ENCODE measurements around the gene FBXW10B. TPM values are rescaled to one million over a fixed set of nuclear protein-coding genes. Genes with fewer than 3 reads are reported as not detected.

FBXW10B gene
- total and polyA plus RNA-seq, 2 experiments from 2014 or later = 0.15 TPM; not detected in 1

DNA sequence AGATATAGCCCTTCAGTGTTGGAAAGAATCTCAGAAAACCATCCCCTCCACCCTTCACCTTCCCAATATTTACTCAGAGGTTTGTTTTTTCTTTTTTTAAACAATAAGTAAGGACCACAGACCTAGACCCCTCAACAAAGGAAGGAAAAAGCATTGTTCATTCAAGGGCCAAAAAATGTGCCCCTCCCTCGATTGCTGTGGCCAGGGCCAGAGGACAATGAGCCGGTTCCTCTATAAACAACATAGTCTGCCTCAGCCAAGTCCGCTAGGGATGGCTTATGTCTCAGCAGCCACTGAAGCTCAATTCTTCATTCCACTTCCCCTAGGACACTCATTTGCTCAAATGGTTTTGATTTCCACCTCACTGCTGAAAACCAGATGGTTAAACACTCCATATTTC, 40.6 kb upstream of the FBXW10B start:
- no peak overlapping the region for H3K9ac ChIP-seq
- H3K27ac ChIP-seq = no peak overlapping the region
- 62 to 64% methylated on average over 3 of the region's 3 CpGs for WGBS, 2 experiments (ENCODE audit: low coverage in 1 of 2, low lambda C conversion rate in 2 of 2, missing lambda C conversion rate in 2 of 2)

DNA sequence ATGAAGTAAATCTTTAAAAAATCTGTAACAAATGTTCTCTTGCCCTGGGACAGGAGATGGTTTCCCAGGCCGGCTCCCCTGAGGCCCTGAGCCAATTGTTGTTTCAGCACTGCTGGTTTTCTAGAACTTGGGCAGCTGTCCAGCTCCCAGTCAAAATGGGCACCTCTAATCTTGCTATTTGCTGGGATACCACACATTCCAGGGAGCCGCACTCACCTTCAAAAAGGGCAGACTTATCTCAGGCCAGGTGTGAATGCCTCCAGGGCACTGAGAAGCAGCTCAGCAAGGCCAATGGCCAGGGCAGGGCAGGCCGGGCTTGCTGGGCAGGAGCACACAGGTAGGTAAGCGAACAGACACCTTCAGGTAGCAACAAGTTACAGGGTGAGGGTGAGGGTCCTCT, 40.2 kb upstream of the FBXW10B start:
- WGBS, 2 experiments (ENCODE audit: low coverage in 1 of 2, low lambda C conversion rate in 2 of 2, missing lambda C conversion rate in 2 of 2) = 85 to 90% methylated on average over 4 of the region's 4 CpGs
- Histone ChIP-seq H3K36me3 (ENCODE audit: low read depth) (no peaks in the 10 kb centered on the region), H3K4me2 (ENCODE audit: unreplicated experiment) (no peak overlapping the region), H3K9ac (no peak overlapping the region), H3K27ac (no peak overlapping the region), H4K20me1 (ENCODE audit: insufficient read depth) (no peaks in the 10 kb centered on the region), H3K4me1 (ENCODE audit: insufficient read depth) (0 out of 2 replicates have a peak, but pooled peaks cover 5% of the 10 kb centered on the region), H3K4me3 (no peak overlapping the region), H2AFZ (no peak overlapping the region), H3K79me2 (ENCODE audit: insufficient read depth) (no peaks in the 10 kb centered on the region), H3F3A (ENCODE audit: insufficient read depth) (no peaks in the 10 kb centered on the region), H3K27me3 (replicated peaks; ENCODE audit: insufficient read depth) (no peaks in the 10 kb centered on the region), H3K9me3 (ENCODE audit: low read depth) (no peaks in the 10 kb centered on the region), H3K9me2 (ENCODE audit: insufficient read depth) (no peaks in the 10 kb centered on the region)
- in situ Hi-C loops (cut with MboI) = no loop called here
- DNase-seq = no peak
- no peak for TF ChIP-seq EZH2 (IDR thresholded peaks at IDR 0.05; ENCODE audit: insufficient read depth, poor library complexity, severe bottlenecking)
- no peak for TF ChIP-seq EZH2phosphoT487 (IDR thresholded peaks at IDR 0.05; ENCODE audit: insufficient read depth, low read depth)

More for the DNA sequence above, 40.6 kb upstream of the FBXW10B start:
- Histone ChIP-seq H3K79me2 (ENCODE audit: insufficient read depth) (no peaks in the 10 kb centered on the region), H3K27me3 (replicated peaks; ENCODE audit: insufficient read depth) (no peaks in the 10 kb centered on the region), H3K4me2 (ENCODE audit: unreplicated experiment) (no peak overlapping the region), H3K4me3 (no peak overlapping the region), H3K9me3 (ENCODE audit: low read depth) (no peaks in the 10 kb centered on the region), H4K20me1 (ENCODE audit: insufficient read depth) (no peaks in the 10 kb centered on the region), H3K9me2 (ENCODE audit: insufficient read depth) (no peaks in the 10 kb centered on the region), H3K36me3 (ENCODE audit: low read depth) (no peaks in the 10 kb centered on the region), H3K4me1 (ENCODE audit: insufficient read depth) (0 out of 2 replicates have a peak, but pooled peaks cover 4% of the 10 kb centered on the region), H2AFZ (no peak overlapping the region), H3F3A (ENCODE audit: insufficient read depth) (no peaks in the 10 kb centered on the region)
- in situ Hi-C loops (cut with MboI) = no loop called here
- DNase-seq = no peak
- TF ChIP-seq EZH2phosphoT487 (IDR thresholded peaks at IDR 0.05; ENCODE audit: insufficient read depth, low read depth) (no peak), EZH2 (IDR thresholded peaks at IDR 0.05; ENCODE audit: insufficient read depth, poor library complexity, severe bottlenecking) (no peak)

DNA sequence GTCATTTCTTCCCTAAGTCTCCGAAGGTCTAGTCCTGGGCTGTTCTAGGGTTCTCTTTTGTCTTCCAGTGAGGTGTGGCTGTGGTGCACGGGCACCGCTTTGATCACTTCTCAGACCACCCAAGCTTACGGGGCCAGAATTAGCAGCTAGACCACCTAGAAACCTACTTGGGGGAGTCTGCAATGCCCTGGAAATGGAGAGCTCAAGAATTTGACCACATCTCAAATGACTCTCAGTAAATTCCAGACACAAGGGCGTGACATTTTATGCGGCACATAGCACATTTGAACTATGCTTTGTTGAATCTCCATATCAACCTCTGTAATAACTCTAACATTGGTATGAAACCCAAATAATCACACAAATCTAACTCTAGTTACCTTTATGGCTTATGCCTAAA, 39.7 kb upstream of the FBXW10B start:
- in situ Hi-C loops (cut with MboI) = no loop called here
- 0 out of 2 replicates have a peak, but pooled peaks cover 5% of the 10 kb centered on the region for H3K4me1 ChIP-seq (ENCODE audit: insufficient read depth)
- no peaks in the 10 kb centered on the region for H3K9me2 ChIP-seq (ENCODE audit: insufficient read depth)
- no peaks in the 10 kb centered on the region for H3K9me3 ChIP-seq (ENCODE audit: low read depth)
- TF ChIP-seq EZH2phosphoT487 (IDR thresholded peaks at IDR 0.05; ENCODE audit: insufficient read depth, low read depth) (no peak), EZH2 (IDR thresholded peaks at IDR 0.05; ENCODE audit: insufficient read depth, poor library complexity, severe bottlenecking) (no peak)
- H3K36me3 ChIP-seq (ENCODE audit: low read depth) = no peaks in the 10 kb centered on the region
- H4K20me1 ChIP-seq (ENCODE audit: insufficient read depth) = no peaks in the 10 kb centered on the region
- no peak overlapping the region for H3K4me2 ChIP-seq (ENCODE audit: unreplicated experiment)
- no peaks in the 10 kb centered on the region for H3K79me2 ChIP-seq (ENCODE audit: insufficient read depth)
- no peak overlapping the region for H2AFZ ChIP-seq
- H3K27ac ChIP-seq = no peak overlapping the region
- no peaks in the 10 kb centered on the region for H3F3A ChIP-seq (ENCODE audit: insufficient read depth)
- no peak for DNase-seq
- H3K4me3 ChIP-seq = no peak overlapping the region
- 95 to 99% methylated on average over 6 of the region's 6 CpGs for WGBS, 2 experiments (ENCODE audit: low coverage in 1 of 2, low lambda C conversion rate in 2 of 2, missing lambda C conversion rate in 2 of 2)
- no peak overlapping the region for H3K9ac ChIP-seq
- no peaks in the 10 kb centered on the region for H3K27me3 ChIP-seq (replicated peaks; ENCODE audit: insufficient read depth)

DNA sequence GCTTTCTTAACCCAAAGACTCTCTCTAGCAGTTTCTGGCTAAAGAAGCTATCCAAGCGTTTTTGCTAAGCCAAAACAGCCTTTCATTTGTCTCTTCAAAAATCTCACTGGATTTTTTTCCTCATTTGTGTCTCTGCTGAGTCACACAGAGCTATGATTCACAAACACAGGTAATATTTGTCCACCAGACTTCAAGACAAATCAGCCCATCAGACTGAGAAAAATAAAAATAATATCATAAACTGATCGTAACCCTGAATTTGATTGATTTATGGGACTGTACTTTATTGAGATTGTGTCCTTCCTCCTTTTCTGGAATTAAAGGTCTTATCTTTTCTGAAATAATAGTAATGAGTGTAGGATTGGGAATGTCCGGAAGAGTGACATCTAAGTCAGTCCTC, 38.8 kb upstream of the FBXW10B start:
- Histone ChIP-seq H3K9me3 (ENCODE audit: low read depth) (no peaks in the 10 kb centered on the region), H3K4me1 (ENCODE audit: insufficient read depth) (0 out of 2 replicates have a peak, but pooled peaks cover 5% of the 10 kb centered on the region), H3K9ac (no peak overlapping the region), H3K27ac (no peak overlapping the region), H4K20me1 (ENCODE audit: insufficient read depth) (no peaks in the 10 kb centered on the region), H3K4me2 (ENCODE audit: unreplicated experiment) (no peak overlapping the region), H3K79me2 (ENCODE audit: insufficient read depth) (no peaks in the 10 kb centered on the region), H3K4me3 (no peak overlapping the region), H2AFZ (no peak overlapping the region), H3K27me3 (replicated peaks; ENCODE audit: insufficient read depth) (no peaks in the 10 kb centered on the region), H3K36me3 (ENCODE audit: low read depth) (no peaks in the 10 kb centered on the region), H3K9me2 (ENCODE audit: insufficient read depth) (no peaks in the 10 kb centered on the region), H3F3A (ENCODE audit: insufficient read depth) (no peaks in the 10 kb centered on the region)
- 82 to 86% methylated on average over 3 of the region's 3 CpGs for WGBS, 2 experiments (ENCODE audit: low coverage in 1 of 2, low lambda C conversion rate in 2 of 2, missing lambda C conversion rate in 2 of 2)
- TF ChIP-seq EZH2phosphoT487 (IDR thresholded peaks at IDR 0.05; ENCODE audit: insufficient read depth, low read depth) (no peak), EZH2 (IDR thresholded peaks at IDR 0.05; ENCODE audit: insufficient read depth, poor library complexity, severe bottlenecking) (no peak)
- in situ Hi-C loops (cut with MboI) = no loop called here
- DNase-seq = no peak

DNA sequence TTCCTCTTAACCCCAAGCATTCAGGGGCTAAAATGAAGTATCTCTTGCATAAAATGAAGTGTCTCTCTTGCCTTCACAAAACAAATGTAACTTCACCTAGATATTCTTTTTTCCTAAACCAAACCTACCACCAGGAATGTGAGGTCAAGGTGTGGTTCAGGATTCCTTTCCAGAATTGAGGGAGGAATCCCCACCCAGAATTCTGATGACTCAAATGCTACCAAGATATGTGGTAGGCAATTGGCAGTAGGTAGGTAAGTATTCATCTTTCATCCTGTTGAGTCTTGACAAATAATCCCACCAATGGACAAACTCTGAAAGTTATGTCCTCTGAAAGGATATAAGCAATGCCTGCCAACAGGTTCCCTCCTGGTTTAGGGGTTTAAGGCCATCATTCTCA, 38.4 kb upstream of the FBXW10B start:
- in situ Hi-C loops (cut with MboI) = no loop called here
- no peaks in the 10 kb centered on the region for H3K36me3 ChIP-seq (ENCODE audit: low read depth)
- no peaks in the 10 kb centered on the region for H4K20me1 ChIP-seq (ENCODE audit: insufficient read depth)
- 0 out of 2 replicates have a peak, but pooled peaks cover 5% of the 10 kb centered on the region for H3K4me1 ChIP-seq (ENCODE audit: insufficient read depth)
- H3K27me3 ChIP-seq (replicated peaks; ENCODE audit: insufficient read depth) = no peaks in the 10 kb centered on the region
- no peaks in the 10 kb centered on the region for H3K79me2 ChIP-seq (ENCODE audit: insufficient read depth)
- no peaks in the 10 kb centered on the region for H3K9me3 ChIP-seq (ENCODE audit: low read depth)
- H3K4me3 ChIP-seq = no peak overlapping the region
- TF ChIP-seq EZH2 (IDR thresholded peaks at IDR 0.05; ENCODE audit: insufficient read depth, poor library complexity, severe bottlenecking) = no peak
- TF ChIP-seq EZH2phosphoT487 (IDR thresholded peaks at IDR 0.05; ENCODE audit: insufficient read depth, low read depth) = no peak
- no peak for DNase-seq
- H3F3A ChIP-seq (ENCODE audit: insufficient read depth) = no peaks in the 10 kb centered on the region
- H3K9me2 ChIP-seq (ENCODE audit: insufficient read depth) = no peaks in the 10 kb centered on the region
- H3K9ac ChIP-seq = no peak overlapping the region
- H3K4me2 ChIP-seq (ENCODE audit: unreplicated experiment) = no peak overlapping the region
- no peak overlapping the region for H3K27ac ChIP-seq
- no peak overlapping the region for H2AFZ ChIP-seq
